HepG2 (cell line): ENCODE measurements around the gene TOLLIP. TPM values are rescaled to one million over a fixed set of nuclear protein-coding genes. Genes with fewer than 3 reads are reported as not detected.
A peak's percentile ranks its signal among the peaks of the same experiment; 100 is the strongest.

Experiments
- GABPB1 ChIP-seq: IDR thresholded peaks from 2 replicates; pipeline ENCODE4 v1.6.1; 2016; ENCODE audit warnings: mild to moderate bottlenecking, missing genetic modification reagents, moderate library complexity, missing compliant biosample characterization
- HDAC2 ChIP-seq: sonication (generic); formaldehyde crosslinking; IDR thresholded peaks from 2 replicates; pipeline ENCODE4 v1.4.0; 2020; ENCODE audit warnings: missing genetic modification reagents
- HNF4G ChIP-seq, 2 experiments: sonication (generic) in 1 of 2; formaldehyde crosslinking in 1 of 2; IDR thresholded peaks; 2 replicates each; pipeline versions ENCODE4 v1.4.0 to v1.6.1; 2011 to 2020; ENCODE audit warnings: borderline replicate concordance in 2 of 2, low read depth in 2 of 2, mild to moderate bottlenecking in 2 of 2, low read length in 1 of 2, missing genetic modification reagents in 1 of 2, moderate library complexity in 1 of 2
- ISL2 ChIP-seq: sonication (generic); formaldehyde crosslinking; IDR thresholded peaks from 2 replicates; pipeline ENCODE4 v1.5.0; 2020; ENCODE audit warnings: missing genetic modification reagents
- POLR2AphosphoS5 ChIP-seq: IDR thresholded peaks from 2 replicates; pipeline ENCODE4 v1.6.1; 2012; ENCODE audit warnings: low read depth, low read length
- RFX1 ChIP-seq: fragments of 450-650 bp; IDR thresholded peaks from 2 replicates; pipeline ENCODE4 v1.6.1; 2017
- SIN3A ChIP-seq: IDR thresholded peaks from 2 replicates; pipeline ENCODE4 v1.6.1; 2011; ENCODE audit warnings: low read depth, mild to moderate bottlenecking, control low read depth, low read length, borderline replicate concordance
- TBX3 ChIP-seq: fragments of 450-650 bp; IDR thresholded peaks from 2 replicates; pipeline ENCODE4 v1.6.1; 2017; ENCODE audit warnings: antibody characterized with exemption, mild to moderate bottlenecking, inconsistent platforms, borderline replicate concordance
- TOE1 ChIP-seq: sonication (generic); formaldehyde crosslinking; IDR thresholded peaks from 2 replicates; pipeline ENCODE4 v1.4.0; 2020; ENCODE audit warnings: mild to moderate bottlenecking, missing genetic modification reagents
- ZNF768 ChIP-seq: sonication (generic); formaldehyde crosslinking; IDR thresholded peaks from 2 replicates; pipeline ENCODE4 v1.4.0; 2020; ENCODE audit warnings: missing genetic modification reagents
- ZNF776 ChIP-seq: sonication (generic); formaldehyde crosslinking; IDR thresholded peaks from 2 replicates; pipeline ENCODE4 v1.4.0; 2020; ENCODE audit warnings: mild to moderate bottlenecking, missing genetic modification reagents
- polyA plus RNA-seq, 8 experiments: library from polyadenylated mRNA; depleted of rRNA in 3 of 8; stranded (reverse) in 7 of 8; unstranded in 1 of 8; fragments of >200 nt; fragmentation: Illumina TruSeq in 4 of 8; extraction: Trizol in 4 of 8; gene quantifications; 2 replicates each; pipeline versions ENCODE4 v1.2.1 to v1.2.3, GENCODE V29; 2011 to 2016; ENCODE audit warnings: low read depth in 4 of 8, missing spikeins in 1 of 8, mixed read lengths in 1 of 8; ENCODE audit not compliant: insufficient read depth in 1 of 8
- total RNA-seq, 5 experiments: library from RNA; depleted of rRNA; stranded (reverse); fragments of >200 nt; fragmentation: Illumina TruSeq; extraction: Trizol; gene quantifications; 2 replicates each; pipeline ENCODE4 v1.2.3, GENCODE V29; 2016; ENCODE audit warnings: low read depth in 1 of 5
- TF ChIP-seq, protein P1 (sequence below): sonication (generic); formaldehyde crosslinking; IDR thresholded peaks from one replicate; pipeline ENCODE4 v1.5.1; 2020; ENCODE audit warnings: mild to moderate bottlenecking, missing genetic modification reagents; ENCODE audit errors: not compliant biosample characterization
- TF ChIP-seq, protein P2 (sequence below): sonication (generic); formaldehyde crosslinking; IDR thresholded peaks from 2 replicates; pipeline ENCODE4 v1.4.0; 2020; ENCODE audit warnings: missing genetic modification reagents, low read depth, mild to moderate bottlenecking, borderline replicate concordance
- TF ChIP-seq, protein P3 (sequence below): sonication (generic); formaldehyde crosslinking; IDR thresholded peaks from 2 replicates; pipeline ENCODE4; 2020; ENCODE audit warnings: missing genetic modification reagents, mild to moderate bottlenecking, borderline replicate concordance
- TF ChIP-seq, protein P4 (sequence below): sonication (generic); formaldehyde crosslinking; IDR thresholded peaks from 2 replicates; pipeline ENCODE4 v1.4.0; 2020; ENCODE audit warnings: missing genetic modification reagents

TOLLIP gene
- total and polyA plus RNA-seq, 2 of the 13 experiments (the other 11 are each of a cell fraction or from before 2014, with no cell fraction given), result 25.9 to 47.5 TPM

DNA sequence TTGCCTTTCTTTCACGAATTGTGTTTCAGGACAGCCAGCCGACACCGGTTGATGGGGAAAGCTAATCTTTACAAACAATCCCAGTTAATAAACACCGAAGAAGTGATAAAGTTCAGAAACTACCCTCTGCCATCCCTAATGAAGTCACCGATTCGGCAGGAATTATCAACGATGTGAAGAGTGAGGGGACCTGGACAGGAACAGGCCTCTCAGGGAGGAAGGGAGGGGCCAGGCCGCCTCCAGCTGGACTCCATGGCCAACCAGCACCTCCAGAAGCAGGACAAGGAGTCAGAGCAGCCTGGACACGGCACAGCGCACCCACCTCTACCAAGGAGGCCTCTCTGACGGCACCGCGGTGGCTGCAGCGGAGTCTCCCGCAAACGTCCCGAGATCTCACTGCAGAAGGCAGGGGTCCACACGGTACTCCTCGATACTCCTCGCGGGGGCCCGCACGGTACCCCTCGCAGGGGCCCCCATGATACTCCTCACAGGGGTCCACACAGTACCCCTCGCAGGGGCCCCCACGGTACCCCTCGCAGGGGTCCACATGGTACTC is 3.9 kb downstream of the TOLLIP start (continued):
- TF ChIP-seq, protein P1, sequence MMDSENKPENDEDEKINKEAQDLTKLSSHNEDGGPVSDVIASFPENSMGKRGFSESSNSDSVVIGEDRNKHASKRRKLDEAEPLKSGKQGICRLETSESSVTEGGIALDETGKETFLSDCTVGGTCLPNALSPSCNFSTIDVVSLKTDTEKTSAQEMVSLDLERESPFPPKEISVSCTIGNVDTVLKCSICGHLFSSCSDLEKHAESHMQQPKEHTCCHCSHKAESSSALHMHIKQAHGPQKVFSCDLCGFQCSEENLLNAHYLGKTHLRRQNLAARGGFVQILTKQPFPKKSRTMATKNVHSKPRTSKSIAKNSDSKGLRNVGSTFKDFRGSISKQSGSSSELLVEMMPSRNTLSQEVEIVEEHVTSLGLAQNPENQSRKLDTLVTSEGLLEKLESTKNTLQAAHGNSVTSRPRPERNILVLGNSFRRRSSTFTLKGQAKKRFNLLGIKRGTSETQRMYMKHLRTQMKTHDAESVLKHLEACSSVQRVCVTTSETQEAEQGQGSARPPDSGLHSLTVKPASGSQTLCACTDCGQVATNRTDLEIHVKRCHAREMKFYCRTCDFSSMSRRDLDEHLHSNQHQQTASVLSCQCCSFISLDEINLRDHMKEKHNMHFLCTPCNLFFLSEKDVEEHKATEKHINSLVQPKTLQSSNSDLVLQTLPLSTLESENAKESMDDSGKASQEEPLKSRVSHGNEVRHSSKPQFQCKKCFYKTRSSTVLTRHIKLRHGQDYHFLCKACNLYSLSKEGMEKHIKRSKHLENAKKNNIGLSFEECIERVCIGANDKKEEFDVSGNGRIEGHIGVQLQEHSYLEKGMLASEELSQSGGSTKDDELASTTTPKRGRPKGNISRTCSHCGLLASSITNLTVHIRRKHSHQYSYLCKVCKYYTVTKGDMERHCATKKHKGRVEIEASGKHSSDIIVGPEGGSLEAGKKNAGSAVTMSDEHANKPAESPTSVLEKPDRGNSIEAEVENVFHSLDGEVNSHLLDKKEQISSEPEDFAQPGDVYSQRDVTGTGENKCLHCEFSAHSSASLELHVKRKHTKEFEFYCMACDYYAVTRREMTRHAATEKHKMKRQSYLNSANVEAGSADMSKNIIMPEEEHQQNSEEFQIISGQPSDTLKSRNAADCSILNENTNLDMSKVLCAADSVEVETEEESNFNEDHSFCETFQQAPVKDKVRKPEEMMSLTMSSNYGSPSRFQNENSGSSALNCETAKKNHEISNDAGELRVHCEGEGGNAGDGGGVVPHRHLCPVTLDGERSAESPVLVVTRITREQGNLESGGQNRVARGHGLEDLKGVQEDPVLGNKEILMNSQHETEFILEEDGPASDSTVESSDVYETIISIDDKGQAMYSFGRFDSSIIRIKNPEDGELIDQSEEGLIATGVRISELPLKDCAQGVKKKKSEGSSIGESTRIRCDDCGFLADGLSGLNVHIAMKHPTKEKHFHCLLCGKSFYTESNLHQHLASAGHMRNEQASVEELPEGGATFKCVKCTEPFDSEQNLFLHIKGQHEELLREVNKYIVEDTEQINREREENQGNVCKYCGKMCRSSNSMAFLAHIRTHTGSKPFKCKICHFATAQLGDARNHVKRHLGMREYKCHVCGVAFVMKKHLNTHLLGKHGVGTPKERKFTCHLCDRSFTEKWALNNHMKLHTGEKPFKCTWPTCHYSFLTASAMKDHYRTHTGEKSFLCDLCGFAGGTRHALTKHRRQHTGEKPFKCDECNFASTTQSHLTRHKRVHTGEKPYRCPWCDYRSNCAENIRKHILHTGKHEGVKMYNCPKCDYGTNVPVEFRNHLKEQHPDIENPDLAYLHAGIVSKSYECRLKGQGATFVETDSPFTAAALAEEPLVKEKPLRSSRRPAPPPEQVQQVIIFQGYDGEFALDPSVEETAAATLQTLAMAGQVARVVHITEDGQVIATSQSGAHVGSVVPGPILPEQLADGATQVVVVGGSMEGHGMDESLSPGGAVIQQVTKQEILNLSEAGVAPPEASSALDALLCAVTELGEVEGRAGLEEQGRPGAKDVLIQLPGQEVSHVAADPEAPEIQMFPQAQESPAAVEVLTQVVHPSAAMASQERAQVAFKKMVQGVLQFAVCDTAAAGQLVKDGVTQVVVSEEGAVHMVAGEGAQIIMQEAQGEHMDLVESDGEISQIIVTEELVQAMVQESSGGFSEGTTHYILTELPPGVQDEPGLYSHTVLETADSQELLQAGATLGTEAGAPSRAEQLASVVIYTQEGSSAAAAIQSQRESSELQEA (CRISPR knock-in tag), result no peak
- TF ChIP-seq TBX3, result no peak
- TF ChIP-seq TOE1 (CRISPR knock-in tag), result no peak
- TF ChIP-seq POLR2AphosphoS5, result 0 out of 2 replicates have a peak, but pooled peaks have one; percentile 36
- TF ChIP-seq, protein P2, sequence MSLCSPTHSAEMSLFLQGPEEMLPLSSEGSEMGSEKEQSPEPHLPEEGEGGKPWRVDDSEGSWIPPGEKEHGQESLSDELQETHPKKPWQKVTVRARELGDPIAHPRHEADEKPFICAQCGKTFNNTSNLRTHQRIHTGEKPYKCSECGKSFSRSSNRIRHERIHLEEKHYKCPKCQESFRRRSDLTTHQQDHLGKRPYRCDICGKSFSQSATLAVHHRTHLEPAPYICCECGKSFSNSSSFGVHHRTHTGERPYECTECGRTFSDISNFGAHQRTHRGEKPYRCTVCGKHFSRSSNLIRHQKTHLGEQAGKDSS (CRISPR knock-in tag), result no peak
- no peak for TF ChIP-seq ZNF768 (CRISPR knock-in tag)
- no peak for TF ChIP-seq GABPB1
- TF ChIP-seq, protein P3, sequence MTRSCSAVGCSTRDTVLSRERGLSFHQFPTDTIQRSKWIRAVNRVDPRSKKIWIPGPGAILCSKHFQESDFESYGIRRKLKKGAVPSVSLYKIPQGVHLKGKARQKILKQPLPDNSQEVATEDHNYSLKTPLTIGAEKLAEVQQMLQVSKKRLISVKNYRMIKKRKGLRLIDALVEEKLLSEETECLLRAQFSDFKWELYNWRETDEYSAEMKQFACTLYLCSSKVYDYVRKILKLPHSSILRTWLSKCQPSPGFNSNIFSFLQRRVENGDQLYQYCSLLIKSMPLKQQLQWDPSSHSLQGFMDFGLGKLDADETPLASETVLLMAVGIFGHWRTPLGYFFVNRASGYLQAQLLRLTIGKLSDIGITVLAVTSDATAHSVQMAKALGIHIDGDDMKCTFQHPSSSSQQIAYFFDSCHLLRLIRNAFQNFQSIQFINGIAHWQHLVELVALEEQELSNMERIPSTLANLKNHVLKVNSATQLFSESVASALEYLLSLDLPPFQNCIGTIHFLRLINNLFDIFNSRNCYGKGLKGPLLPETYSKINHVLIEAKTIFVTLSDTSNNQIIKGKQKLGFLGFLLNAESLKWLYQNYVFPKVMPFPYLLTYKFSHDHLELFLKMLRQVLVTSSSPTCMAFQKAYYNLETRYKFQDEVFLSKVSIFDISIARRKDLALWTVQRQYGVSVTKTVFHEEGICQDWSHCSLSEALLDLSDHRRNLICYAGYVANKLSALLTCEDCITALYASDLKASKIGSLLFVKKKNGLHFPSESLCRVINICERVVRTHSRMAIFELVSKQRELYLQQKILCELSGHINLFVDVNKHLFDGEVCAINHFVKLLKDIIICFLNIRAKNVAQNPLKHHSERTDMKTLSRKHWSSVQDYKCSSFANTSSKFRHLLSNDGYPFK, result no peak
- TF ChIP-seq RFX1, result no peak
- no peak for TF ChIP-seq ZNF776 (CRISPR knock-in tag)
- TF ChIP-seq HDAC2 (CRISPR knock-in tag), result 0 out of 2 replicates have a peak, but pooled peaks have one; percentile 35
- TF ChIP-seq, protein P4, sequence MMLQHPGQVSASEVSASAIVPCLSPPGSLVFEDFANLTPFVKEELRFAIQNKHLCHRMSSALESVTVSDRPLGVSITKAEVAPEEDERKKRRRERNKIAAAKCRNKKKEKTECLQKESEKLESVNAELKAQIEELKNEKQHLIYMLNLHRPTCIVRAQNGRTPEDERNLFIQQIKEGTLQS (CRISPR knock-in tag), result no peak
- 0 out of 2 replicates have a peak, but pooled peaks have one; percentile 1 for TF ChIP-seq SIN3A
- TF ChIP-seq ISL2 (CRISPR knock-in tag), result no peak
- TF ChIP-seq HNF4G (IDR thresholded peaks at IDR 0.05; ENCODE audit: borderline replicate concordance, low read depth, low read length), result no peak
- no peak for TF ChIP-seq HNF4G (CRISPR knock-in tag; IDR thresholded peaks at IDR 0.05; ENCODE audit: borderline replicate concordance, low read depth)
